ENCODE measurements around the gene RASD1. TPM values are rescaled to one million over a fixed set of nuclear protein-coding genes. Genes with fewer than 3 reads are reported as not detected.
A peak's percentile ranks its signal among the peaks of the same experiment; 100 is the strongest.

Gene RASD1
- total RNA-seq, 3 donors from 2014 or later (not counting 1 experiment from before 2014, with no cell fraction given): 0.60 to 2.4 (median 1.2) TPM

GRCh38 chr17:17540278-17540906 lies 44.2 kb upstream of the RASD1 start:
- H3K4me1 ChIP-seq (ENCODE audit: control insufficient read depth, insufficient read depth, low read length): no peaks in the 10 kb centered on the region
- Mint-ChIP-seq H3K4me3 (no peak overlapping the region), H3K27me3 (ENCODE audit: low read depth in 2 of 2) (no peaks in the 10 kb centered on the region), H3K36me3 (no peaks in the 10 kb centered on the region), H3K27ac (no peak overlapping the region), H3K9me3 (no peaks in the 10 kb centered on the region), H3K4me1 (peaks cover 0 to 4% of the 10 kb centered on the region in 2 donors)
- 86% methylated on average over 15 of the region's 15 CpGs for WGBS (ENCODE audit: insufficient coverage)
- H3K4me3 ChIP-seq (ENCODE audit: low read length): no peak overlapping the region
- no peaks in the 10 kb centered on the region for H3K27me3 ChIP-seq (ENCODE audit: control insufficient read depth, insufficient read depth, low read length)
- no peak for TF ChIP-seq CTCF (IDR thresholded peaks at IDR 0.05)
- H3K9me3 ChIP-seq (ENCODE audit: control insufficient read depth, insufficient read depth, low read length): no peaks in the 10 kb centered on the region
- intact Hi-C loops (cut with micrococcal nuclease): no loop called here
- no peak overlapping the region for H3K27ac ChIP-seq (ENCODE audit: low read length)
- no peaks in the 10 kb centered on the region for H3K36me3 ChIP-seq (ENCODE audit: control insufficient read depth, insufficient read depth, low read length)
- DNase-seq (no peak), ATAC-seq (no peak)

GRCh38 chr17:17539591-17539990 lies 43.4 kb upstream of the RASD1 start:
- no peak for ATAC-seq
- Histone ChIP-seq H3K27me3 (ENCODE audit: control insufficient read depth, insufficient read depth, low read length) (no peaks in the 10 kb centered on the region), H3K27ac (ENCODE audit: low read length) (no peak overlapping the region), H3K9me3 (ENCODE audit: control insufficient read depth, insufficient read depth, low read length) (no peaks in the 10 kb centered on the region), H3K4me3 (ENCODE audit: low read length) (no peak overlapping the region), H3K4me1 (ENCODE audit: control insufficient read depth, insufficient read depth, low read length) (no peaks in the 10 kb centered on the region), H3K36me3 (ENCODE audit: control insufficient read depth, insufficient read depth, low read length) (no peaks in the 10 kb centered on the region)
- no peak for DNase-seq
- Mint-ChIP-seq H3K9me3 (no peaks in the 10 kb centered on the region), H3K36me3 (no peaks in the 10 kb centered on the region), H3K4me3 (no peak overlapping the region), H3K27me3 (ENCODE audit: low read depth in 2 of 2) (no peaks in the 10 kb centered on the region), H3K27ac (peak overlapping the region in 1 of 2 donors; percentile 22), H3K4me1 (peaks cover 0 to 4% of the 10 kb centered on the region in 2 donors)
- no peak for TF ChIP-seq CTCF (IDR thresholded peaks at IDR 0.05)
- intact Hi-C loops (cut with micrococcal nuclease): no loop called here
- 84% methylated on average over 10 of the region's 10 CpGs for WGBS (ENCODE audit: insufficient coverage)

- Histone ChIP-seq H3K4me3 (ENCODE audit: low read length) (no peak overlapping the region), H3K36me3 (ENCODE audit: control insufficient read depth, insufficient read depth, low read length) (no peaks in the 10 kb centered on the region), H3K9me3 (ENCODE audit: control insufficient read depth, insufficient read depth, low read length) (no peaks in the 10 kb centered on the region), H3K27ac (ENCODE audit: low read length) (no peak overlapping the region), H3K4me1 (ENCODE audit: control insufficient read depth, insufficient read depth, low read length) (no peaks in the 10 kb centered on the region), H3K27me3 (ENCODE audit: control insufficient read depth, insufficient read depth, low read length) (no peaks in the 10 kb centered on the region)
- H3K36me3 Mint-ChIP-seq: no peaks in the 10 kb centered on the region
- ATAC-seq (no peak), DNase-seq (no peak)
- no peaks in the 10 kb centered on the region for H3K27me3 Mint-ChIP-seq (ENCODE audit: low read depth in 2 of 2)
- peaks cover 0 to 4% of the 10 kb centered on the region in 2 donors for H3K4me1 Mint-ChIP-seq
- intact Hi-C loops (cut with micrococcal nuclease): no loop called here
- no peak overlapping the region for H3K4me3 Mint-ChIP-seq
- peak overlapping the region in 1 of 2 donors; percentile 22 for H3K27ac Mint-ChIP-seq
- WGBS (ENCODE audit: insufficient coverage): 94% methylated on average over 9 of the region's 10 CpGs
- H3K9me3 Mint-ChIP-seq: no peaks in the 10 kb centered on the region
- TF ChIP-seq CTCF (IDR thresholded peaks at IDR 0.05): no peak
Measured at GRCh38 chr17:17538417-17539391, 42.5 kb upstream of the RASD1 start.

All from natural killer cell (primary cell).